Activated naive CD4-positive, alpha-beta T cell (primary cell): Measurements from ENCODE around the gene DCANP1.

Source experiments
- DNase-seq, 4 experiments: peaks; one replicate each; lab custom pipeline; 2025; lab: John Stamatoyannopoulos, UW

Gene DCANP1

GRCh38 chr5:135441350-135441831 lies 5.8 kb downstream of the DCANP1 start:
- no peak for DNase-seq

- no peak for DNase-seq
Measured at GRCh38 chr5:135440916-135441315, 6.2 kb downstream of the DCANP1 start.

GRCh38 chr5:135439231-135440205 lies 7.6 kb downstream of the DCANP1 start:
- DNase-seq = no peak

DNA sequence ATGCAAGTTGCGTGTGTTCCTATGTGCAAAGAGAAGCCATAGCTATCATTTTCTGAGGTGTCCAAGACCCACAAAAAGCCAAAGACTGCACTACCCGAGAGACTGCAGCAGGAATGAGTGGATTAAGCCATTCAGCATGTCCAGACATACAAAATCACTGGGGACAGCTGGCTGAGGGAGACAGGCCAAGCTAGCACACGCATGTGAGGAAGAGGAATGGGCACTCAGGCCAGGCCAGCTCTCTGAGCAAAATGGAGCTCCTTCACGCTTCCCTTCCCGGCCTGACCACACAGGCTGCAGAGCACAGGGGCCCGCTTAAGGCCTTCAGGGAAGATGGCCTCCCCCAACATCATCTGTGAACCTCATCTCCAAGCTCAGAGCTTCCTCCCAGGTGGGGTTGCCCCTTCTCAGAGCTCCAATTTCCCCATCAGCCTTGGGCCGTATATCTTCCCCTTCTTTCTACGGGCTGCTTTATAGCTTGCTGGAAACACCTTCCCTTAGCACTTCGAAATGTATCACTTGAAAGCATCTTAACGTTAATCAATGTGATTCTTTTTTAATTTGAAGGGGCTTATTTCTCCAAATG lies 8.4 kb downstream of the DCANP1 start:
- DNase-seq = no peak

DNA sequence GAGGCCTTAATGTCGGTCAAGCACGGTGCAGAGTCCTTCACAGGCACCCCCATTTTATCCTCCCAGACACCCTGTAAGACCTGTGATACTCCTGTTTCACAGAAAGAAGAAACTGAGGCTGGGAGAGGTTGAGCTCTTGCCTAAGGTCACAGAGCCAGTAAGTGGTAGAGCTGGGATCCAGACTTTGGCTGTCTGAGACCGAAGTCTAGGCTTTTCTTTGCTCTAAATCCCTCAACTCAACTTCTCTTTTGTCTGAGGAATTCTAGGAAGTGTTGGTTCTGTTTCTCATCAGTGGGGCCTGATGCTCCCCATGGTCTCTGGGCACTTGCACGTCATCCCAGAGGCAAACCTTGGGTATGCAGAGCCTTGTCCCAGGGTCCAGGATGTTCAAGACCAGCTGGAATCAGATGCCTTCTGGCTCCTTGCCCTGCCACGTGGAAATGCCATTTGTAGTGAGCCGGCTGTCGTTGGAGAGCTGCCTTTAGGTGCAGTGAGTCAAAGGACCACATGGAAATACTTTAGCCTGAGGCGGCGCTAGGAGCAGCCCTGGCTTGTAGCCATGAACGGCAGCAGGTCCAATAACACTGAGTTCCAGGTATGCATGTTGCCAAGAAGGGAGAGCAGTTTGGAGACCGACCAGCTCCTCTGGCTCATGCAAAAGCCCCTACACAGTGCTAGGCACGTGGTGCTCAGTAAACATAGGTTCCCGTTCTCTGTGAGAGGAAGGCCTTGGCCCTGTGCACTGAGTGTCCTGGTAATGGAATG lies 9.2 kb downstream of the DCANP1 start:
- DNase-seq = no peak

DNA sequence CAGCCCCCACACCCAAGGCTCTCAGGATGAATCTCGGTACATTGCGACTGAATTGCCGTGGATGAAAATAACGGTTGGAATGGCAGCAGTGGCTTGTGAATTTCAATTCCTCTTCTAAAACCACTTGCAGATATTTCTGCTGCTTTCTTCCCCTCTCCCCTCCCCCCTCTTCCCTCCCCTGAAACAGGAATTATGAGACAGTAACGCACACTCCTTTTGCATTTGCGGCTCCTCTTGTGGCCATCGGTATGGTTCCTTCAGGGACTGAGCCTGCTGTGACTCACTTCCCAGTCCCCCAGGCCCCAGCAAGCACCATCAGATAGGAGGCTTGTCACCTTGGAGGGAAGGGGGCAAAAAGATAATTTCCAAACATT lies 9.7 kb downstream of the DCANP1 start:
- DNase-seq = no peak

GRCh38 chr5:135436951-135437418 lies 10.2 kb downstream of the DCANP1 start:
- DNase-seq = no peak

GRCh38 chr5:135435467-135436330 lies 11.4 kb downstream of the DCANP1 start:
- no peak for DNase-seq

DNA sequence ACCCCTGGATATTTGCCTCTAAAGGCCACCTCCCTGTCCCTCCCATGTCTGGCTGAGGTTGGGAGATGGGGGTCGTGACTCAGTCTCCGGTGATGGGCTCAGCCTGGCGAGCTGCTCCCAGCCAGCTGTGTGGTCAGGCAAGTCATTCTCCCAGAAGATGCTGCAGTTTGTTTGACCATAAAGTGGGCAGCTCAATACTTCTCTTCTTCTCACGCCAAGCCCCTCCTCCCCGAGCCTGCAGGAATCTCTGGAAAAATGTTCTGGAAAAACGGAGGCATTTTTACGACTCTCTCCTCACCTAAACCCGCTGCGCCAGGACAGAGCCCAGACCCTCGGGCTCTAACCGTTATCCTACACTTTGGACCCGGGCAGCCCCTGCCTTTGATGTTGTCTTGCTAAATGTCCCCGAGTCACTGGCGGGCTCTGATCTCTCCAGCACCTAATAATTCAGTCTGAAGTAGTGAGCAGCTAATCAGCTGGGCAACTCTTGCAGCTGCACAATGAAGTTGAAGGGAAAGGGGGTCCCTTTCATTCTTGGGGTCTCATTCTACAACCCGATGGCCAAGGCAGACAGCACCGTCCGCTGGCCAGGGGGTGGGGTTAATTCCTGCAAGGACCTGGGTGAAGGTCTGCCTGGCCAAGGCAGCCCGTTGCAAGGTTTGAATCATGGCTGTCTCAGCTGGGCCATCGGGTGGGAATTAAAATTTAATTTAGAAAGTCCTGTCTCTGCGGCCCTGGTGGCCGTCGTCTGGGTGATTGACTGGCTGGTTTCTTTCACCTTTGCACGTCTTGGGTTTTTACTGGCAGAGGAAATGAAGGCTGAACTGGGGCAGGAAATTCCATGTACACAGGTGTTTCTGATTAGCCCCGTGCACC lies 12.3 kb downstream of the DCANP1 start:
- DNase-seq = no peak

DNA sequence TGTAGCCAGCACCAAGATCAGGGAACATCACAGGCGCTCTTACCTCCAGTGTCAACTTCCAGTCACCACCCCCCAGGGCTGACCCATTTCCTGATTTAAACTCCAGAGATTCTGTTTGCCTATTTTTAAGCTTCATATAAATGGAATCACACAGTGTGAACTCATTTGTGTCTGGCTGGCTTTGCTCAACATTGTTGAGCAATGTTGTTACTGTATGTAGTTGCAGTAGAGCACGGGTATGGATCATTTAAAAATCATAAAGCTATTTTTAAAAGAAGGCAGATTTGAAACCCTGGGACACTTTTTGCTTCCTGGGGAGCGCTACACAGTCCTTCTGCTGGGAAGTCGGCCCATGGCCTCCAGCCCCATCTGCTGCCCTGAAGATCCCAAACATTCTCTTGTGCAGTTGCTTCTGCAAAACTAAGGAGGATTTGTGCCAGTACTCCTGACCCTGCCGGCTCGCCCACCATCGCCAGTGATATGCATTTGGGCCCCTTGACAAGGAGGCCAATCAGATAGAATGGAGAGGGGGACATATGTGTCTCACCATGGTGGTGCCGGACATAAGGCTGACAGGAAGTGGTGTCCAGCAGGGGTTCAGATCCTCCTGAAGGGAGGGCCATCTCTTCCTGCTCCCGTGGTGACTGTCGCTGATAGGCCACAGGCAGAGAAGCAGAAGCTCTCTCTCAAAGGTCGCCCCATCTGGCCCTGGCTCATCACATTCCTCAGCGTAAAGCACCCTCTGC lies 13.3 kb downstream of the DCANP1 start:
- DNase-seq = no peak

- DNase-seq = no peak
Measured at GRCh38 chr5:135432113-135432512, 15.0 kb downstream of the DCANP1 start.

DNA sequence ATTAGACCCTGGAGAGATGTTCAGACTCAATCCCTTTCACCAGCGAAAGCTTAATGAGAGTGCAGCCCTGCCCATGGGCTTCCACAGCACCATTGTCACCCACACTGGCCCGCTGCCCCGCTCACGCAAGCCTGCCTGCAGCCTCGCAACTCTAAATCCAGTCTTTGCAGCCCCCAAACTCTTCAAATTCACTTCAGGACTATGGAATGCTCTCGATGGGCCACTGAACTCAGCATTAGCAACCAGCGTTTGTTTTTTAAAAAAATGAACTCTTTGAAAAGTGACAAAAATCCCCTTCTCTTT lies 17.1 kb downstream of the DCANP1 start:
- no peak for DNase-seq

DNA sequence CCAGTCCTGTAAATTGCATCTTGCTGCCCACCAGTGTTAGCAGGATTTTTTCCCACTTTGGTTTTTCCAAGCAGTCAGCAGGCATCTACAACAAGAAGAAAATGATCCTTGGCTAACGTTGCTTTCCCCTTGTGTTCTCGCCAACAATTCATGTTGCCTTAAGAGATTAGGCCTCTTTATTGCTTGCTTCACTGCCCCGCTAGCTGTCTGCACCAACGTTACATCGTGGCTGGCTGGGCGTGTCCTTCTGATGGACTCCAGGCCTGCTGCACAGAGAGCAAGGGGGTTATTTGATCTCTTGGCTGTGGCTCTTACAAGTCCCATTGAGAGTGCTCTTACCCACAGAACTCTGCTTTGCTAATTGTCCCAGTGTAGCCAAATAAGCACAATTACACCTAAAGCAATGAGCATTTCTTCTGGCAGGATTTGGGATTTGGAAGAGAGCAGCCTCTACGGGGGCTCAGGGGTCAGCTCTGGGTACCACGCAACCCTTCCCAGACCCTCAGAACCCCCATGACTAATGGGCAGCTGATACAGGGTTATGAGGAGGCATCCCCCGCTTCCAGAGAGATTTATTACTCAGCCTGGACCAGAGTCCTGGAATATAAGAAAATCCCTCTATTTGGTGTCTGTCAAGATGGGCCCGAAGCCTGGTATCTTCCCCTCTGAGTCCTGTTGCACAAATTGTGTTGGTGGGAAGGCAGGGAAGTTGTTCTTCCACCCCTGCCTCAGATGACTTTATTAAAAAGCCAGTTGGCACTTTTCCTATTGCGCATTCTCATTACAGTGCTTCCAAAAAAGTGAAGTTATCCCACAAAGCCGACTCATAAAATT lies 17.6 kb downstream of the DCANP1 start:
- no peak for DNase-seq

DNA sequence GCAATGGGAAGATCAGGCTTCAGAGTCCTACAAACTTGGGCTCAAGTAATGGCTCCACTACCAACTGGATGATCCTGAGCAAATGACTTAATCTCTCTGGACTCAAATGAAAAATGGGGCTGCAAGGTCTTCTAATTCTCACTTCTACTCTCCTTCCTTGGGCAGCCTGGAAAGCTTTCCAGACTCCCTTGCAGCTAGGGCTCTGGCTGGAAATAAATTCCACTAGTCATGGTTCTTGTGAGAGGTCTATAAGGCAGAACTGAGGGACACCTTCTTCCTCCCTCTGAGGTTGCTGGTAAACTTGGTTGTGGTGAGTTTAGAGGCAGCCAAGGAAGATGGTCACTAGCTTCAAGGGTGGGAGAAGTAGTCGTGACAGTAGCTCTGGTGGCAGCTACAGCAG lies 18.6 kb downstream of the DCANP1 start:
- DNase-seq = no peak

- no peak for DNase-seq
Measured at GRCh38 chr5:135426102-135427082, 20.8 kb downstream of the DCANP1 start.

DNA sequence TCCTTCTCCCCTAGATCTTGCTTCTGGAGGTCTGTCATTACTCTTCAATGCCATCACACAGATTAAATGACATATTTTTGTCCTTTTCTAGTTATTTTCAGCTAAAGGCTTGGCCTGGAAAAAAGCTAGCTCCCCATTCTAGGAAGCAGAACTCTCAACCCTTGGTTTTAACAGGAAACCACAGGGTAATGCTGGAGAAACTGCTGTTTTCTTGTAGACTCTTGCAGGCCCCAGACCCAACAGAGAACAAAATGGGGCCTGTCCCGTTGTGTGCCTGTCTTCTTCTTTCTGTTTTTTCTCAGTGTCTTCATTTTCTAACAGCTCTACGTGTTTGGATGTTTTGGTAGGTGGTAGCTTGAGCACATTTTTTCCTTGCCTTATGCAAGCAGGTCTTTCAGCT lies 21.5 kb downstream of the DCANP1 start:
- no peak for DNase-seq

DNA sequence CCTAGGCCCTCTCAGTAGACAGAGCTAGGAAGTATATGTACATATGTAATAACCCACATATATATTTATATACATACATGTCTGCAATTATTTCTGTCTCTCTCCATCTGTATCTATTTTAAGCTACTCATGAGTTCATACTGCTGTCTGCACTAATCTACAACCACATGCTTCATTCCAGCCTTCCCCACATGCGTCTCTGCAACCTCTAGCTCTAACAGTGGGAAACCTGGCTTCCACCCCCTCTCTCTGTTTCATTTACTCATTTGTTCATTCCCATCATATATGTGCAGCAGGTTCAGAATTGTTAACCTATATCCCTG lies 23.3 kb downstream of the DCANP1 start:
- no peak for DNase-seq
